Measurements from ENCODE around the gene TM9SF3.
"Not testable (repeated sequence)": the region's sequence is repeated elsewhere in the genome, so short reads cannot be mapped to it uniquely, and the experiment has no call there.

Gene TM9SF3

DNA sequence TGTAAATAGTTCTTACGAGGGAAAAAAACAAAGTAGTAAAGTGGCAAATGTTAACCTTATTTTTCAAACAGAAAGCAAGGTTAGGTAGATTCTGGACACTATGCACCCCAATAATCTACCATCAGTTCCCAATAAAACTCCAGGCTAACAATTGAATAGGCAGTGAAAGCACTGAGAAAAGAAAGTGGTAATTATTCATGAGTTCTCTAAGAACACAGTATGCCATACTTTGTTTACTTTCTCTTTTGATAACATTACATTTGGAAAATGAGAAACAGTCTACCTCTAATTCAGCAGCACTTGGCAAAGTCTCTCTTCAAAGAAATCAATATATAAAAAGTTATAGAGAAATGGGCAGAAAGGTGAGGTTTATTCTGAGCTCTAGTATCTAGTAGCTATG is 18.4 kb downstream of the TM9SF3 start:
- no peak for DNase-seq (ENCODE audit: low read depth)

DNA sequence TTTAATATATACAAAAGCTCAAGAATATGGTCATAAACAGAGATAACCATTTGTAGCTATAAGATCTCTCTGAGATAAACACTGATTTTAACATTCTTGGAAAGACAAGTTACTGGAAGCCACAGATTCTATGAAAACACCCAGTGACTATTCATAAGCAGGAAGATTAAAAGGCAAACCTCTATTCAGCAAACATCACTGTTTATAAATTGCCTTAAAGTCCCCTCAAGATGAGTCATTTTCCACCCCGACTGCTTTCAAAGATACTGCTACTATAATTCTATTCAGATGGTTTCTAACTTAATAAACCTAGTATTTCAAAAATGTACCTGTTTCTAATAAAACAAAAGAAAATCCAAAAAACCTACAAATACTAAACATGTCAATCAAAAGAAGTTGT is 21.0 kb downstream of the TM9SF3 start:
- no peak for DNase-seq (ENCODE audit: low read depth)

DNA sequence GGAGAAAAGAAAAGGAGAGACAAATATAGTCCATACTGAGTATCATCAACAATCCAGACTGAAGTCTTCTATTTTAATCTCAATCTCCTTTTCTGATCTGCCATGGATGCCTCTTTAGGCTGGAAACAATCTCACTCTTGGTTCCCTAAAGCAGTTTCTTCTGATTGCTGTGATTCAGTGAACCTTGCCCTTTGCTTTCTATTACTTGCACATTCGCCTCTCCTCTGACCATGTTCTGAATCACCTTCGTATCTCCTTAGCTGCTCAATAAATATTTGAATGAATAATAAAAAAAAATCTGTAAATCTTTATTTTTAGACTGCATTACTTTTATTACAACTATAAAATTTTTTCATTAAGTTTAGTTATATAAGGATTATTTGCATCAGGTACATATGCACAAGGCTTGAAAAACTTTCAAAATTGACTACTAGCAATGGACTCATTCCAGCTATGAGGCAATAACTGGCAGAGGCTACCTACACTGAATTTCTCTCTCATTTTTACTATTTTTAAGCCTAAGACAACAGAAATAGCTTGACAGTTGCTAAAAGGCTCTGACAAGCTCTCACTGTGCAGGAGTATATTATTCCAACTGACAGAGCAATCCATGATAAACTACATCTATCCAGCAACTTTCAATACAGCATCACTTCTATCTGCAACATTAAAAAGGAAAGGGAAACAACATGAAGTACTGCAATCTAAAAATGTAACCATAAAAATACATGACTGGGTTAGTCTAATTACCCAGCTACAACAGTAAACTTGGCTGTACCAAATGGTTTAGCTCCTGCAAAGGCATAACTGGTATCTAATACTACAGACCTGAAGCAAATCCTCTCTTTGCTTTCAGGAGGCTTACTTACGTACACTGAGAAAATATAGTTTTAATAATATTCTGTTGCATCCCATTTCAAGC is 25.6 kb downstream of the TM9SF3 start:
- no peak for DNase-seq (ENCODE audit: low read depth)

DNA sequence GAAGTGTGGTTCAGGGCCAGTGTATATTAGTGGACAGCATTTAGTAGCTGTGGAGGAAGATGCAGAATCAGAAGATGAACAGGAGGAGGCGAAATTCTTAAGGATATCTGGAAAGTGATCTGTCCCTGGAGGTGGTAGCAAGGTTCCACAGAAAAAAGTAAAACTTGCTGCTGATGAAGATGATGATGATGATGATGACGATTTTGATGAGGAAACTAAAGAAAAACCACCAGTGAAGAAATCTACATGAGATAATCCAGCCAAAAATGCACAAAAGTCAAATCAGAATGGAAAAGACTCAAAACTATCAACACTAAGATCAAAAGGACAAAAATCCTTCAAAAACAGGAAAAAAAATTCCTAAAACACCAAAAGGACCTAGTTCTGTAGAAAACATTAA is 26.3 kb downstream of the TM9SF3 start:
- no peak for DNase-seq (ENCODE audit: low read depth)

DNA sequence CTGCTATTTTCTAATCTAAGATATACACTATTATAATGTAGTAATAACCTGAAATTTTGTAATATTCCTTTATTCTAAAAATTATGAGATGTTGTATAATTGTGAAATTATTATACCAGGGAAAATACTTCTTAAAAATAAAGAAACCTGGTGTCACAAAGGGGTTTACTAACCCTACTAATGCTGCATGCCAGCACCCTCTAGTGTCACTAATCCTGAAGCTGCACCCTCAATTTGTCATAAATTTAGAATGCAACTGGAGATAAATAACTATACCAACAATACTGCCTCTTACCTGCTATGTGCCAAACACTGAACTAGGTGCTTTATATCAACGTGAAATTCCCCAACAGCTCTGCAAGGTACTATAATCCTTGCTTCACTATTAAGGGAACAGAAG is 30.8 kb downstream of the TM9SF3 start:
- DNase-seq (ENCODE audit: low read depth) = no peak

DNA sequence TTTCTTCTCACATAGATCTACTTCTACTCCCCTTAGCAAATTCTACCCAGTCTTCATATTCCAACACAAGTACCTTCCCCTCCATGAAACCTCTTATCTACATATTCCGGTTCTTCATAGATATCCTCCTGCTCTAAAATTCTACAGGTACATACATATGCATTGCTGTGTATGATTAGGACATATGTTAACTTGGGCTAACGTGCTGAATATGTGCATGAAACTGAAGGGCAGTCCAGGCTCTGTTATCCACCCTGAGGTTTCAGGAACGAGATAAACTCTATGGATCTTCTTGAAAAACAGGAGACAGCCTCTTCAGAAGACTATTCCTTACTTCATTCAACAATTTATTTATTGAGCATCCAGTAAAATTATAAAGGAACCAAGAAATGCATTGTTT is 31.5 kb downstream of the TM9SF3 start:
- no peak for DNase-seq (ENCODE audit: low read depth)

DNA sequence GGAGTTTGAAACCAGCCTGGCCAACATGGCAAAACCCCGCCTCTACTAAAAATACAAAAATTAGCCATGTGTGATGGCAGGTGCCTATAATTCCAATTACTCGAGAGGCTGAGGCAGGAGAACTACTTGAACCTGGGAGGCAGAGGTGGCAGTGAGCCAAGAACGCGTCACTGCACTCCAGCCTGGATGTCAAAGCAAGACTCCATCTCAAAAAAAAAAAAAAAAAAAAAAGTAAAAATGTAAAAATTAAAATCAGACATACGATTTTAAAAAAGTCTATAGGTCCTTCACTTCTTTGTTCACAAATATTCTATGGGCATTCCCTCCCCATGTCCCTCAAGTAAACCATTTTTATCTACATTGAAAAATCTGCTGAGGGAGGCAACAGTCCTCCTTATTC is 38.2 kb downstream of the TM9SF3 start:
- no peak for DNase-seq (ENCODE audit: low read depth)

DNA sequence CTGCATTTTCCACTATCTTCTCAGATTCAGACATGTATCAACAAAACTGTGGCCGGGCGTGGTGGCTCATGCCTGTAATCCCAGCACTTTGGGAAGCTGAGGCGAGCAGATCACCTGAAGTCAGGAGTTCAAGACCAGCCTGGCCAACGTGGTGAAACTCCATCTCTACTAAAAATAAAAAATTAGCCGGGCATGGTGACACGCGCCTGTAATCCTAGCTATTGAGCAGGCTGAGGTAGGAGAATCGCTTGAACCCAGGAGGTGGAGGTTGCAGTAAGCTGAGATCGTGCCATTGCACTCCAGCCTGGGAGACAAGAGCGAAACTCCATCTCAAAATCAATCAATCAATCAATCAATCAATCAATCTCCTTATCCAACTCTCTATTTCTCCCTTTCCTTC is 41.3 kb downstream of the TM9SF3 start:
- DNase-seq (ENCODE audit: low read depth) = not testable (repeated sequence)

DNA sequence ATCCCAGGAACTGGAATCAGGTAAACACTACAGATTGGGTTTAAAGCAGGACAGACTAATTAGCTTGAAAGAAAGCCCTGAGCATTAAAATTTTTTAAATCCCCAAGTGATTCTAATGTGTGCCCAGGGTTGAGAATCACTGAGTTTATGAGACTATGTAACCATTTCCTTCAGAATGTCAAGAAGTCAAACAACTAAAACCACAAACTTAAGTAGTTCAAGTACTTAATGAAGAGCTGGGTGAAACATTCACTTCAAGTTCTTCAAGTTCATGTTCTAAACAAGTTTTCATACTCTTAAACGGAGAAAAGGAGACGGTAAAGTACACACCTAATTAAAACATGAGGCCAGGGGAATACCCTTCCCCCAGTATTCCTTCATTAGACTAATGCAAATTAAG is 44.9 kb downstream of the TM9SF3 start:
- DNase-seq (ENCODE audit: low read depth) = no peak

DNA sequence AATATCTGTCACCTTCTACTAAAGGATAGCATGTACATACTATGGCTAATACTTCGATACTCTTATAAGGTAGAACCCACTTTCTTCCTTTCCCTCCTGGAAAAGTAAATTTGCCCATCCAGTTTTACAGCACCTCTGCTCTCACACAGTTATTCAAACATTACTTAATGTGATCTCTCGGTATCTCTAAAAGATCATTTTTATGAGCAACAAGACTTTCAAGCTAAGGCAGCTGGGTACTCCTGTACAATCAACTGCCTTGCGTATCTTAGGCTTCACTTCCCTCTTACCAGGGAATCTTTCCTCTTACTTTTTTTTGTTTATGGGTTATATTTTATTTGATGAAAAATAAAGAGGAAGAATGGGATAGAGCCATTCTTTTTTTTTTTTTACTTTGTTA is 46.6 kb downstream of the TM9SF3 start:
- no peak for DNase-seq (ENCODE audit: low read depth)

DNA sequence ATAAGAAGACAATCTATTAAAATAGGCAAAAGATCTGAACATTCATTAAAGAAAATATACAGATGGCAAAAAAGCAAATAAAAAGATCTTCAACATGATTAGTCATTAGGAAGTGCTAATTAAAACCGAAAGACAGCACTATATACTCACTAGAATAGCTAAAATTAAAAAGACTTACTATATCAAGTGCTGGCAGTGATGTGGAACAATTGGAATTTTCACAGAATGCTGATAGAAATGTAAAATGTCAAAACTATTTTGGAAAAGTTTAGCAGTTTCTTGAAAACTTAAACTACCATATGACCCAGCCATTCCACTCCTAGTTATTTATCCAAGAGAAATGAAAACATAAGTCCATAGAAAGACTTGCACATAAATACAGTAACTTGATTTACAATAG is 48.1 kb downstream of the TM9SF3 start:
- DNase-seq (ENCODE audit: low read depth) = no peak

DNA sequence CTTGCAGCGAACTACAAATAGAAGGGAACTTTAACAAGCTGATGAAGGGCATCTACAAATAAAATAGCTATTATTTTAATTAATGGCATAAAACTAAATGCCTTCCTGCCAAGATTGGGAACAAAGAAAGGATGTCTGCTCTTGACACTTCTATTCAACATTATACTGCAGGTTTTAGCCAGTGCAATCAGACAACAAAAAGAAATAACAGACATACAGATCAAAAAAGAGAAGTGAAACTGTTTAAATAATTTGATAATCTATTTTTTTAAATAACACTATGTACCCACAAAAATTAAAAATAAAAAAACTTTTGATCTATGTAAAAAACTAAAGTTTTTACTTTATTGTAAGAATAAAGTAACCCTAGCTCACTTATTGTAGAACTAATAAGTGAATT is 50.7 kb downstream of the TM9SF3 start:
- DNase-seq (ENCODE audit: low read depth) = no peak

DNA sequence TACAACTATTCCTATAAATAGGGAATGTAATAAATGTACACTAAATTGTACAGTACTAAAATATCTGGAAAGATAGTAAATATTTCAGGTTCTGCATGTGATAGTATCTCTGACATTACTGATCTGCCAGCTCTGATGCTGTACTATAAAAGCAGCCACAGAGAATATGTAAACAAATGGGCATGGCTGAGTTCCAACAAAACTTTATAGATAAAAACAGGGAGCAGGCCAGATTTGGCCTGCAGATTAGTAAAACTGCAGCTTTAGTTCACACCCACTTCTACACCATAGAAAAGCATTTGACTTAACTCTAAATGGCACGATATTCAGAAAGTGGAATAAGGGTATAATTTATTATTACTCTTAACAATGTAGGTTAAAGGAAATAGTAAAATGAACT is 54.3 kb downstream of the TM9SF3 start:
- DNase-seq (ENCODE audit: low read depth) = no peak

DNA sequence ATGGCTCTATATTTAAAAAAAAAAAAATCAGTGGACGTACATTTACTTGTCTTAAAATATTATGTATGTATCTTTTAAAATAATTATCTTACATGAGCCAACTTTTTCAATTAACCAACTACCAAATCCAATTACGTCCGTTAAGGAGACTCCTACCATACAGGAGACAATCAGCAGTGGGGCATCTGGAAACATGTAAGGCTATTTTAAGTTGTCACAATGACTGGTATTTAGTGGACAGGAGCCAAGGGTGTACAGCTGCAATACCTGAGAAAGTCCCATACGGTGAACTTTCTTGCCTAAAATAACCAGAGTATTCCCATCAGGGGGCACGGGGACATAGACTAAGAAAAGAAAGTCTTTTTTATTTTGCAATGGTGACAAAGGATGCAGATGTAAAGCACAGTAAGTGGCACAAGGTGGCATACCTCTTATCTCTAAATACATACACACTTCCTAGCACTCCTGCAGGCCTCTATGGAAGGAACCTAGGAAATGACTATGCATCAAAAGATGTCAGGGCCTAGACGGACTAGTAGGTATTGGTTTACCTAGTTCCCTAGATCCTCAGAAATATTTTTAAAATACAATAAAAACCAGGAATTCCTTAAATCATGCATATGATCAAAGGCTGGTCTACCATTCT is 57.1 kb downstream of the TM9SF3 start:
- DNase-seq (ENCODE audit: low read depth) = no peak

DNA sequence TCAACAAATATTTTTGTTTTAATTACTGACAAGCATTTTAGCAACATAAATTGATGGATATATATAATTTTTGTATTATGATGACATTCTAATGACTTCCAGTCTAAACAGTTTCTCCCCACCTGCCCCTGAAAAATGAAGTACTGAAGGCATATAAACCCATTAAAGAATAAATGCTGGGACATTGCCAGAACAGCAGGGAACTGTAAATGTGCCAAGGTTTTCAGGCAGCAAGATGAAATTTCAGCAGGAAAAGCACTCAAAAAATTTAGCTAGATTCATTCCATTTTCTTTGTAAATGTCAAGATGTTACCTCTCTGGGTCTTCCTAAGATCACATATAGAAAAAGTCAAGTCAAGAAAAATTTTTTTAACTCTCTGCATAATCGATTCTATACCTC is 62.1 kb downstream of the TM9SF3 start:
- DNase-seq (ENCODE audit: low read depth) = no peak

DNA sequence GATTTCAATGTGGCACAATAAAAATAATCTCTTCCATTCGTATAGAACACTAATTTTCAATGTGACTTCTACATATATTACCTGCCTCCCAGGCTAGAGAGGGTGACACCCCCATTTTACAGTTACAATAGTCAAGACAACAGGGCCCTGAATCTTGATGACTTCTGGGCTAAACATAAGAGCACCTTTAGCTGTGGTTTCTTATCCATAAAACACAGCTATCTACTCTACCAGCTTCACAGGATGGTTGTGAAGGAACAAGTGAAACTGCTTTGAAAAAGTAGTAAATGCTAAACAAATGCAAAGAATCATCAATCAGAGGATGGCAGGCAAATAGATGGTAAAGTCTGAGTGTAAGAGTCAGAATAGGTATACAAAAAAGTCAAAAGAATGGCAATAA is 69.5 kb downstream of the TM9SF3 start:
- DNase-seq (ENCODE audit: low read depth) = no peak

DNA sequence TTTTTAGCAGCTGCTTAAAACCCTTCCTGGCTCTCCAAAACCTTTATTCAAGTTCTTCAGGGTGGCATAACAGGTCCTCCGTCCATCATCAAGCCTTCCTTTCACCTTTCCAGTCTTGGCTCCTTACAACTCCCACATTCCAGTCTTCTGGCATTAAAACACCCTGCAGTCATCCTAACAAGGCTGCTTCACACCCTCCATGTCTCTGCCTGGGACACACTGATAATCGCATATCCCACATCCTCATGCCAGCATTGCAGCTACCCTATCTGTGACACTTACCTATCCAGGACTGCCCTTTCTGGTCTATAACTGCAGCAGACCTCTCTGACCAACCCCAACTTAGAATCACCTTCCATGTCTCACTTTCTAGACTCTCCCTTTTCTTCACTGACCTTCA is 70.5 kb downstream of the TM9SF3 start:
- no peak for DNase-seq (ENCODE audit: low read depth)

DNA sequence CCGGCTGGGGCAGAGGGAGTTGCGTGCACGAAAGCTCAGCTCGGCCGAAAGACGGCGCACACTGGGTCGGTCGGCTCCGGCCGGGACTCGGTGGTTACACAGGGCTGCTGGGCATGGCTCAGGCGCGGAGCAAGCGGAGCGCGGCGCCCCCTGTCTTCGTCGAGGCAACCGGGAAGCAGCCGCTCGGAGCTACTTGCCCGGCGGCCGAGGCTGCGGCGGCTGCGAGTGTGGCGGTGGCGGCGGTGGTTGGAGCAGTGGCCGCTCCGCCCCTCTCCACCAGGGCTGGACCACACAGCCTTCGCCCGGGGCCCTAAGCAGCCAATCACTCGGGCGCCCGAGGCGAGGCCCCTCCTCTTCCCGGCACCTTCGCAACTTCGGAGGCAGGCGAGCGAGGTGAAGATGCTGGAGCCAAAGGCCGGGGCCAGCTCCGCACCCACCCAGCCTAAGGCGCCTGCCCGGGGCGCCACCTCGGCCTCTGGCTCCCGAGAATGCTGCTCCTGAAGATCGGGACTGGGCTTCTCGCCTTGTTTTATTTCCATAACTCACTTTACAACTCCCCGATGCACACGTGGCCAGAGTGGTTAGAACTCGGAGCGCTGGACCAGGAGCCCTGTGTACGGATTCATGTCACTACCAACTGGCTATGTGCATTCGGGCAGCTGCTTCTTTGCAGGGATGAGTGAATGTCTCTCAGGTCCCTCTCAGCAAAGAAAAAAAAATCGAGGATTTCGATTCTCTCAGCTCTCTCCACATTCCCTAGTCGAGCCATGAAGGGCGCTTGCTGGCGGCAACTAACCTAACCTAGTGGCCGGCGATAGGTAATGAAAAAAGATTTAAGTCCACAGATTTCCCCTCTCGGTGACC is 72.9 kb downstream of the TM9SF3 start, which contains the start of gene TLL2:
TLL2 (minus strand) TSS at position 229 of the 864 bp plus-strand sequence. CDS start 241 bp downstream, outside the sequence.
- peak; percentile 30 for DNase-seq (ENCODE audit: low read depth)

DNA sequence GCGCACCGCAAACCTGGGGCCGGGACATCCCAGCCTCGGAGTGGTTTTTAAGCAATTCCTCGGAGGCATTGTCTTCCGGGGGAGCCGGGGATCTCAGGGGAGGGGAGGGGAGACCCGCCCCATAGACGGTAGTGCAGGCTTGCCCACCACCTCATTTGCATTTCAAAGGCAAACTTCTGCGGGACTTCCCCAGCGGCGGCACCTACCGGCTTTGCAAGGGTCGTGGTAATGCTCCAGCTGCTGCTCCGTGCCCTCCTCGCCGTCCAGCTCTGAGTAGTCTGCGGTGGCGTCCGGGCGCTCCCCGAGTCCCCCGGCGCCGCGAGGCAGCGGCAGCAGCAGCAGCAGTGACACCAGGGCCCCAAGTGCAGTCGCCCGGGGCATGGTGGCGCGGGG is 73.5 kb downstream of the TM9SF3 start:
- peak; percentile 12 for DNase-seq (ENCODE audit: low read depth)

DNA sequence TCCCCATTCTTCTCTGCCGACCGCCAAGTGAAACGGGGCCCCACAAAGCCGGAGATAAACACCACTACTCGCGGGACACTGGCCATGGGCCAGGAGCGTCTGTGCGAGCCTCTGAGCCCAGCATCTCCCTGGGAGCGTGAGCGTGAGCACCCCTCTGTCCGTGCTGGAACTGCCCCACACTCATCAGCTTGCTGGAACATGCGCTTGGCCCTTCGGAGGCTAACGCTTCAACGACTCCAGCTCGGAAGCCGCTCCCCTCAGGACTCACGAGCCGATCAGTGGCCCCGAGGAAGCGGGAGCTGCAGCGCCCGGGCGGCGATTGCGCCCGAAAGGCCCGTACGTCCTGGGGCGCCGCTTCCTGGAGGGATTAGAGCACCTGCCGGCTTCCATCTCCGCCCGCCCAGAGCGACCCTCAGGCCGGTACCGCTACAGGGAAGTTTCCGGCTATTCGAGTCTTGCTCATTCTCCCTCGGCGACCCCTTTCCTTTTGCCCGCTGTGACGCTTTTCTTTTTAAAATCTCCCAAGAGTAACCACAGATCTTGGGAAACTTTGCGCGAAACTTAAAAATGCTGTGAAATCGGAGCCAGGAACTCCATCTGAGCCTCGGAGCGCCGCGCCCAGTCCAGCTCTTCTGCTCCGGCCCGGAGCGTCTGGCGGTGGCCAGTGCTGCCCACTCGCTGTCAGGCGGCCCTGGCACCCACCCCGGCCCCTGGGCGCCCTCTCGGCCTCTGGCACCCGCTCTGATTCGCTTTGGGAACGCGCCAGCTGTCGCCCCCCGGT is 74.1 kb downstream of the TM9SF3 start:
- DNase-seq (ENCODE audit: low read depth) = no peak

DNA sequence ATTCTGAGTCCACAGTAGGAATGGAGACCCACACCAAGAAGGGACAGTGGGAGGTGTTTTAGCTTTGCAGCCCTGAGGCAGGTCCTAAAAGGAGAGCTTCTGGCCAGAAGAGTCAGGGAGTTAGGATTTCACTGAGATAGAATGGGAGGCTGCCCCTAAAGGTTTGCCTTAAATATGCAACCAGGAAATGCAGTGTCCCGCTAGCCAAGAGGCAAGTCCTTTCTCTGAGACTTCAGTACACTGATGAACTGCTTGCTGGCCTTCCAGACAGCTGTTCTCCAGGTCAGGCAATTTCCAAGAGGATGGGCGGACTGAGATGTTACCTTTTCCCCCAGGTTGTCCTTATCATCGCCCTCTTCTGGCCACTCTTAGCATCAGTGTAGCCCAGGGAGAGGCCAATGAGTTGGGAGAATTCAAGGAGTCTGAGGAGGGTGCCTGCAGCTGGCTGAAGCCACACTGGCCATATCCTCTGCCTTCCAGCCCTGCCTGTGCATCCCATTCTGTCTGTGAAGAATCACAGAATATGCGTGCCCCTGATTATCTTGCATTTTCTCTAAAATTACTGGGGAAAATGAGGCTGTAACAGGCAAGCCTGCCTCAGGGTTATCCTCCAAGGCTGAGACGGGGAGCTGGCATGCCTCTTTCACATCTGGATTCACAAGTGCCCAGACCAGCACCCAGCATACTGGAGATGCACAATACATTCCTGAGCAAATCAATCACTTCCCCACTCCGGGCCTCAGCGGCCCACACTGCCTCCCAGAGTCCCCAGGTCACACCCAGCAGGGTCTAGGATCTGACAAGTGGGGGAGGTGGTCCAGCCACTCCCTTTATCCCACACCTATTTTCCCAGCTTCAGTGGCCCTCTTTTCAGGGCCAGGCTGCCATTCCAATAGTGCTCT is 75.5 kb downstream of the TM9SF3 start:
- no peak for DNase-seq (ENCODE audit: low read depth)

Measured in stimulated activated CD8-positive, alpha-beta memory T cell treated with anti-CD3 and anti-CD28 coated beads, Interleukin-12 subunit alpha, Interleukin-12 subunit beta, amount 100 ng/mL, for 4 hours (primary cell).